HepG2 (cell line): ENCODE data around the gene HOXC11. TPM values are rescaled to one million over a fixed set of nuclear protein-coding genes. Genes with fewer than 3 reads are reported as not detected.

Experiments used
- AHR ChIP-seq: IDR thresholded peaks from 2 replicates; pipeline ENCODE4 v1.6.1; 2018; ENCODE audit warnings: missing genetic modification reagents, missing compliant biosample characterization
- BRCA1 ChIP-seq: sonication (generic); formaldehyde crosslinking; IDR thresholded peaks from 2 replicates; pipeline ENCODE4 v1.4.0; 2020; ENCODE audit warnings: missing genetic modification reagents
- CEBPG ChIP-seq: IDR thresholded peaks from 2 replicates; pipeline ENCODE4 v1.6.1; 2016
- FOSL1 ChIP-seq: sonication (generic); formaldehyde crosslinking; IDR thresholded peaks from 2 replicates; pipeline ENCODE4 v1.9.0; 2021; ENCODE audit warnings: missing genetic modification reagents, borderline replicate concordance
- FOXO1 ChIP-seq: sonication (generic); formaldehyde crosslinking; IDR thresholded peaks from 2 replicates; pipeline ENCODE4 v1.4.0; 2020; ENCODE audit warnings: missing genetic modification reagents
- HNRNPLL ChIP-seq: fragments of 200-400 bp; formaldehyde crosslinking; IDR thresholded peaks from 2 replicates; pipeline ENCODE4 v1.6.1; 2017; ENCODE audit warnings: mild to moderate bottlenecking, low read depth, low read length; ENCODE audit not compliant: poor library complexity, severe bottlenecking
- HOXA3 ChIP-seq: sonication (generic); formaldehyde crosslinking; IDR thresholded peaks from 2 replicates; pipeline ENCODE4 v1.5.0; 2020; ENCODE audit warnings: missing genetic modification reagents
- KAT8 ChIP-seq: IDR thresholded peaks from 2 replicates; pipeline ENCODE4 v1.6.1; 2016; ENCODE audit warnings: missing genetic modification reagents, missing compliant biosample characterization
- MAFK ChIP-seq, 2 experiments: IDR thresholded peaks in 1 of 2; conservative IDR thresholded peaks in 1 of 2; 2 replicates each; pipeline ENCODE4 v1.6.1; 2011; ENCODE audit warnings: improper control_type of control experiment in 2 of 2, low read length in 2 of 2
- MTF2 ChIP-seq: sonication (generic); formaldehyde crosslinking; IDR thresholded peaks from 2 replicates; pipeline ENCODE4 v1.5.0; 2020; ENCODE audit warnings: missing genetic modification reagents, borderline replicate concordance
- SAP130 ChIP-seq: IDR thresholded peaks from 2 replicates; pipeline ENCODE4 v1.6.1; 2016; ENCODE audit warnings: low read depth
- SUZ12 ChIP-seq: fragments of 150-350 bp; IDR thresholded peaks from 2 replicates; pipeline ENCODE4 v1.6.1; 2014; ENCODE audit warnings: low read depth, low read length
- ZBTB7A ChIP-seq: sonication (generic); formaldehyde crosslinking; IDR thresholded peaks from 2 replicates; pipeline ENCODE4 v1.8.0; 2022; ENCODE audit warnings: mild to moderate bottlenecking, missing genetic modification reagents
- ZFX ChIP-seq: sonication (generic); formaldehyde crosslinking; IDR thresholded peaks from 2 replicates; pipeline ENCODE4 v1.4.0; 2020; ENCODE audit warnings: mild to moderate bottlenecking, low read depth, missing genetic modification reagents, moderate library complexity
- ZNF441 ChIP-seq: sonication (generic); formaldehyde crosslinking; IDR thresholded peaks from 2 replicates; pipeline ENCODE4 v1.7.0; 2021; ENCODE audit warnings: missing genetic modification reagents, borderline replicate concordance
- ZNF468 ChIP-seq: sonication (generic); formaldehyde crosslinking; IDR thresholded peaks from 2 replicates; pipeline ENCODE4 v1.8.0; 2022; ENCODE audit warnings: mild to moderate bottlenecking, moderate library complexity, missing genetic modification reagents
- ZNF766 ChIP-seq: sonication (generic); formaldehyde crosslinking; IDR thresholded peaks from 2 replicates; pipeline ENCODE4 v1.5.0; 2020; ENCODE audit warnings: missing genetic modification reagents, borderline replicate concordance
- polyA plus RNA-seq, 8 experiments: library from polyadenylated mRNA; depleted of rRNA in 3 of 8; stranded (reverse) in 7 of 8; unstranded in 1 of 8; fragments of >200 nt; fragmentation: Illumina TruSeq in 4 of 8; extraction: Trizol in 4 of 8; gene quantifications; 2 replicates each; pipeline versions ENCODE4 v1.2.1 to v1.2.3, GENCODE V29; 2011 to 2016; ENCODE audit warnings: low read depth in 4 of 8, missing spikeins in 1 of 8, mixed read lengths in 1 of 8; ENCODE audit not compliant: insufficient read depth in 1 of 8
- total RNA-seq, 5 experiments: library from RNA; depleted of rRNA; stranded (reverse); fragments of >200 nt; fragmentation: Illumina TruSeq; extraction: Trizol; gene quantifications; 2 replicates each; pipeline ENCODE4 v1.2.3, GENCODE V29; 2016; ENCODE audit warnings: low read depth in 1 of 5
- TF ChIP-seq, protein P1 (sequence below): sonication (generic); formaldehyde crosslinking; IDR thresholded peaks from 2 replicates; pipeline ENCODE4 v1.5.0; 2020; ENCODE audit warnings: mild to moderate bottlenecking, missing genetic modification reagents
- TF ChIP-seq, protein P2 (sequence below): sonication (generic); formaldehyde crosslinking; IDR thresholded peaks from 2 replicates; pipeline ENCODE4 v1.8.0; 2022; ENCODE audit warnings: missing genetic modification reagents, mild to moderate bottlenecking, moderate library complexity, borderline replicate concordance
- TF ChIP-seq, protein P3 (sequence below): sonication (generic); formaldehyde crosslinking; IDR thresholded peaks from 2 replicates; pipeline ENCODE4 v1.4.0; 2020; ENCODE audit warnings: missing genetic modification reagents
- TF ChIP-seq, protein P4 (sequence below): sonication (generic); formaldehyde crosslinking; IDR thresholded peaks from 2 replicates; pipeline ENCODE4 v1.4.0; 2020; ENCODE audit warnings: missing genetic modification reagents
- TF ChIP-seq, protein P5 (sequence below): sonication (generic); formaldehyde crosslinking; IDR thresholded peaks from 2 replicates; pipeline ENCODE4 v1.5.0; 2020; ENCODE audit warnings: missing genetic modification reagents

HOXC11 gene
- total and polyA plus RNA-seq, 2 of the 13 experiments (the other 11 are each of a cell fraction or from before 2014, with no cell fraction given), result not detected

DNA sequence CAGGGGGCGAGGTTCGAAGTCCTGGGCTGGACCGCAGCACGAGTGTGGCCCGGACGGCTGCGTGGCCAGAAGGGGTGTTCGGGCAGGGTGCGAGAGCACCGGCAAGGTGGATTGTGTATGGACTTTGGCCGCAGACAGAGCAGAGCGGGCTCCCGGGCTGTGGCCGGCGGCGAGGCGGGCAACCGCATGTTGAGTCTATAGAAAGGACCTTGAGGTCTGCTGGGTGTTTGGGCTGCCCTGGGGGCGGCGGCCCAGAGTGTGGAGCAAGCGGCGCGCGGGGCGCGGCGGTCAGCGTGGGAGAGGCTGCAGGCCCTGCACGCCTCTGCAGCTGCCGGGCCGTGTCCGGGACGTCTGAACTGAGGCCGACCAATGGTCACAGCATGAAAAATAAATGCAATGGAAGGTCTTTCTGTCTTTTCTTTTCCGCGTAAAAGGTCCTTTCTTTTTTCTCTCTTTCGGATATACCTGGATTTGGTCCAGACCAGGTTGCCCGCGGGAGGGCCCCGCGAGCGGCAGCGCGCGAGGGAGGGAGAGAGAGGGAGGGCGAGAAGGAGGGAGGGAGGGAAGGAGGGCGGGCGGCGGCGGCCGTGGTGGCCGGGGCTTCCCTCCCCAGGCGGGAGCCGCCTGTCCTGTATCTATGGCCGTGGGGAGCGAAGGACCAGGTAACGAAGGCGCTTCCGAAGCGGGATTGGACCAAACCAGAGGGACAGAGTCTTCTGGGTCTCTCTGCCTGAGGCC is 21.5 kb downstream of the HOXC11 start (continued):
- TF ChIP-seq ZNF441 (CRISPR knock-in tag), result peak; percentile 64; the same call in 1 of the 2 replicates
- peak; percentile 44 for TF ChIP-seq HNRNPLL
- TF ChIP-seq, protein P1, sequence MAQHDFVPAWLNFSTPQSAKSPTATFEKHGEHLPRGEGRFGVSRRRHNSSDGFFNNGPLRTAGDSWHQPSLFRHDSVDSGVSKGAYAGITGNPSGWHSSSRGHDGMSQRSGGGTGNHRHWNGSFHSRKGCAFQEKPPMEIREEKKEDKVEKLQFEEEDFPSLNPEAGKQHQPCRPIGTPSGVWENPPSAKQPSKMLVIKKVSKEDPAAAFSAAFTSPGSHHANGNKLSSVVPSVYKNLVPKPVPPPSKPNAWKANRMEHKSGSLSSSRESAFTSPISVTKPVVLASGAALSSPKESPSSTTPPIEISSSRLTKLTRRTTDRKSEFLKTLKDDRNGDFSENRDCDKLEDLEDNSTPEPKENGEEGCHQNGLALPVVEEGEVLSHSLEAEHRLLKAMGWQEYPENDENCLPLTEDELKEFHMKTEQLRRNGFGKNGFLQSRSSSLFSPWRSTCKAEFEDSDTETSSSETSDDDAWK, result no peak
- TF ChIP-seq HOXA3 (CRISPR knock-in tag), result peak; percentile 57
- TF ChIP-seq CEBPG (CRISPR knock-in tag), result 0 out of 2 replicates have a peak, but pooled peaks have one; percentile 4
- TF ChIP-seq KAT8 (CRISPR knock-in tag), result peak; percentile 55
- 0 out of 2 replicates have a peak, but pooled peaks have one; percentile 21 for TF ChIP-seq ZBTB7A (CRISPR knock-in tag)
- TF ChIP-seq SAP130 (CRISPR knock-in tag), result peak; percentile 32; the same call in 1 of the 2 replicates
- TF ChIP-seq, protein P2, sequence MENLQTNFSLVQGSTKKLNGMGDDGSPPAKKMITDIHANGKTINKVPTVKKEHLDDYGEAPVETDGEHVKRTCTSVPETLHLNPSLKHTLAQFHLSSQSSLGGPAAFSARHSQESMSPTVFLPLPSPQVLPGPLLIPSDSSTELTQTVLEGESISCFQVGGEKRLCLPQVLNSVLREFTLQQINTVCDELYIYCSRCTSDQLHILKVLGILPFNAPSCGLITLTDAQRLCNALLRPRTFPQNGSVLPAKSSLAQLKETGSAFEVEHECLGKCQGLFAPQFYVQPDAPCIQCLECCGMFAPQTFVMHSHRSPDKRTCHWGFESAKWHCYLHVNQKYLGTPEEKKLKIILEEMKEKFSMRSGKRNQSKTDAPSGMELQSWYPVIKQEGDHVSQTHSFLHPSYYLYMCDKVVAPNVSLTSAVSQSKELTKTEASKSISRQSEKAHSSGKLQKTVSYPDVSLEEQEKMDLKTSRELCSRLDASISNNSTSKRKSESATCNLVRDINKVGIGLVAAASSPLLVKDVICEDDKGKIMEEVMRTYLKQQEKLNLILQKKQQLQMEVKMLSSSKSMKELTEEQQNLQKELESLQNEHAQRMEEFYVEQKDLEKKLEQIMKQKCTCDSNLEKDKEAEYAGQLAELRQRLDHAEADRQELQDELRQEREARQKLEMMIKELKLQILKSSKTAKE (CRISPR knock-in tag), result no peak
- TF ChIP-seq, protein P3, sequence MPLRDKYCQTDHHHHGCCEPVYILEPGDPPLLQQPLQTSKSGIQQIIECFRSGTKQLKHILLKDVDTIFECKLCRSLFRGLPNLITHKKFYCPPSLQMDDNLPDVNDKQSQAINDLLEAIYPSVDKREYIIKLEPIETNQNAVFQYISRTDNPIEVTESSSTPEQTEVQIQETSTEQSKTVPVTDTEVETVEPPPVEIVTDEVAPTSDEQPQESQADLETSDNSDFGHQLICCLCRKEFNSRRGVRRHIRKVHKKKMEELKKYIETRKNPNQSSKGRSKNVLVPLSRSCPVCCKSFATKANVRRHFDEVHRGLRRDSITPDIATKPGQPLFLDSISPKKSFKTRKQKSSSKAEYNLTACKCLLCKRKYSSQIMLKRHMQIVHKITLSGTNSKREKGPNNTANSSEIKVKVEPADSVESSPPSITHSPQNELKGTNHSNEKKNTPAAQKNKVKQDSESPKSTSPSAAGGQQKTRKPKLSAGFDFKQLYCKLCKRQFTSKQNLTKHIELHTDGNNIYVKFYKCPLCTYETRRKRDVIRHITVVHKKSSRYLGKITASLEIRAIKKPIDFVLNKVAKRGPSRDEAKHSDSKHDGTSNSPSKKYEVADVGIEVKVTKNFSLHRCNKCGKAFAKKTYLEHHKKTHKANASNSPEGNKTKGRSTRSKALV (CRISPR knock-in tag), result peak; percentile 72; the same call in 1 of the 2 replicates
- TF ChIP-seq ZNF468 (CRISPR knock-in tag), result no peak
- TF ChIP-seq AHR, result no peak
- TF ChIP-seq, protein P4, sequence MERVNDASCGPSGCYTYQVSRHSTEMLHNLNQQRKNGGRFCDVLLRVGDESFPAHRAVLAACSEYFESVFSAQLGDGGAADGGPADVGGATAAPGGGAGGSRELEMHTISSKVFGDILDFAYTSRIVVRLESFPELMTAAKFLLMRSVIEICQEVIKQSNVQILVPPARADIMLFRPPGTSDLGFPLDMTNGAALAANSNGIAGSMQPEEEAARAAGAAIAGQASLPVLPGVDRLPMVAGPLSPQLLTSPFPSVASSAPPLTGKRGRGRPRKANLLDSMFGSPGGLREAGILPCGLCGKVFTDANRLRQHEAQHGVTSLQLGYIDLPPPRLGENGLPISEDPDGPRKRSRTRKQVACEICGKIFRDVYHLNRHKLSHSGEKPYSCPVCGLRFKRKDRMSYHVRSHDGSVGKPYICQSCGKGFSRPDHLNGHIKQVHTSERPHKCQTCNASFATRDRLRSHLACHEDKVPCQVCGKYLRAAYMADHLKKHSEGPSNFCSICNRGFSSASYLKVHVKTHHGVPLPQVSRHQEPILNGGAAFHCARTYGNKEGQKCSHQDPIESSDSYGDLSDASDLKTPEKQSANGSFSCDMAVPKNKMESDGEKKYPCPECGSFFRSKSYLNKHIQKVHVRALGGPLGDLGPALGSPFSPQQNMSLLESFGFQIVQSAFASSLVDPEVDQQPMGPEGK, result peak; percentile 77
- TF ChIP-seq, protein P5, sequence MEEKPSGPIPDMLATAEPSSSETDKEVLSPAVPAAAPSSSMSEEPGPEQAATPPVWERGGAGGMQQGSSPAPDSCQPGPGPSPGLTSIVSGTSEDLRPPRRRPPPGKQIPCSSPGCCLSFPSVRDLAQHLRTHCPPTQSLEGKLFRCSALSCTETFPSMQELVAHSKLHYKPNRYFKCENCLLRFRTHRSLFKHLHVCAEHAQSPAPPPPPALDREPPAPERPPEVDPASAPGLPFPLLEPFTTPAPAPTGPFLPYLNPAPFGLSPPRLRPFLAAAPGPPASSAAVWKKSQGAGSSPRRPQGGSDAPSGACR (CRISPR knock-in tag), result no peak
- no peak for TF ChIP-seq ZNF766 (CRISPR knock-in tag)
- no peak for TF ChIP-seq BRCA1 (CRISPR knock-in tag)
- TF ChIP-seq FOXO1, result no peak
- no peak for TF ChIP-seq FOSL1 (CRISPR knock-in tag)
- no peak for TF ChIP-seq MAFK (conservative IDR thresholded peaks at IDR 0.05 in 1 of 2, IDR thresholded peaks at IDR 0.05 in 1 of 2; ENCODE audit: low read length in 2 of 2)
- peak; percentile 61 for TF ChIP-seq ZFX (CRISPR knock-in tag)
- TF ChIP-seq SUZ12, result no peak
- TF ChIP-seq MTF2 (CRISPR knock-in tag), result peak; percentile 80; the same call in 1 of the 2 replicates
